RPMI8226 (cell line): Measurements from ENCODE around the gene SSH3.

ENCODE experiments used
- DNase-seq: peaks from one replicate; pipeline ENCODE4 v3.0.0-alpha.2; 2015

Gene SSH3

DNA sequence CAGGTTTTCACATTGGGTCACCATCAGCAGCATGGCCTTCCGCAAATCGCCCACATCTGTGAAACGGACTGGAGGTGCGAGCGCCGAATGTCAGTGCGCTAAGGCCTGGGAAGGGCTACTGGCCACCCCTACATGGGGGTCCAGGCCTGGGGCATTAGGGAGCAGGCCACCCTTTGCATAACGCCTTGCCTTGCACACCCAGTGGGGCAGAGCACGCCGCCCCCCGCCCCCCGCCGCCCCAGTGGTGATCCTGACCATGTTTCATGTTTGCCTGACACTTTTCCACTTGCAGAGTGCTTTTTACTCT, 34.4 kb upstream of the SSH3 start:
- DNase-seq, result no peak

- no peak for DNase-seq
Observed at GRCh38 chr11:67269401-67270255, 33.7 kb upstream of the SSH3 start.

DNA sequence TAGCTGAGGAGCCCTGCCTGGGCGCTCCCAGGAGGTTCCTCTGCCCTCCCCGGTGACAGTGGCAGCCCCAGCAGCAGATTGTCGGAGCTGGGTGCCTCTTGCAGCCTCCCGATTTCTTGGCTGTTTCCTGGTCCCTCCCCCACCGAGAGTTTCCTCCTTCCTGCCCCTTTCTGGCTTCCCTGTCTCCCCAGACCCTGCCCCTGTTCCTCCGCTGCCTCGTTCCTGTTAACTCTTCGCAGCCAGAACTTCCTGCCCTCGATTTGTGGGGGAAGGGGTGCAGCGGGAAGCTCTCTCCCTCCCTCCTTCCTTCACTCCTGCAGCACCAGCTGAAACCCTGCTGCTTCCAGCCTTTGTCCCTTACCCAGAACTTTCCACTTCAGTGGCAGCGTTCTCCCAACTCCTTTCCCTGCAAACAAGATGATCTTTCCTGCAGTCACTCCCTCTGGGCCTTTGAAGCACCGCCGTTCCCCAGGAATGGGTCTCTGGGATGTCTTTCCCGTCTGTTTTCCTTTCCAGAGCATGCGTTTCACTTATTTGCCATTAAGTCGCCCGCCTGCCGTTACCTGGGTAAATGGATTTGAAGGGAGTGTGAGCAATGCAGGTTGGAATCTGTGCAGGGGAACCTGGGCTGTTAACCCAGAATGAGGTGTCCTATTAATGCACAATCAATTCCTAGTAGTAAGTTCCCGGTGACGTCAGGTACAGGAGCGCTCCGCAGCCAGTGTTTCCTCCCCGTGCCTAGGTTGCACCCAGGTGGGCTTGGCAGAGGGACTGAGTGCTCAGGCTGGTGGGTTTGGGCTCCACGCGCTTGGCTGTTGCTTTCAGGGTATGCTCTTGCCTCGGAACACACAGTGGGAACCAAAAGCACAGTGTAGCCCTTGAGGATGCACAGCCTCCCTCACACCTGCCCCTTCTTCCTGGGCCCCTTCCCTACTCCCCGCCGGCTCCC, 32.8 kb upstream of the SSH3 start:
- DNase-seq, result no peak

- DNase-seq, result no peak
Observed at GRCh38 chr11:67271205-67271540, 32.2 kb upstream of the SSH3 start.

GRCh38 chr11:67271541-67272284, 31.6 kb upstream of the SSH3 start:
- DNase-seq, result no peak

- DNase-seq, result no peak
Observed at GRCh38 chr11:67272327-67273259, 30.7 kb upstream of the SSH3 start.

GRCh38 chr11:67273260-67273990, 29.9 kb upstream of the SSH3 start:
- no peak for DNase-seq

DNA sequence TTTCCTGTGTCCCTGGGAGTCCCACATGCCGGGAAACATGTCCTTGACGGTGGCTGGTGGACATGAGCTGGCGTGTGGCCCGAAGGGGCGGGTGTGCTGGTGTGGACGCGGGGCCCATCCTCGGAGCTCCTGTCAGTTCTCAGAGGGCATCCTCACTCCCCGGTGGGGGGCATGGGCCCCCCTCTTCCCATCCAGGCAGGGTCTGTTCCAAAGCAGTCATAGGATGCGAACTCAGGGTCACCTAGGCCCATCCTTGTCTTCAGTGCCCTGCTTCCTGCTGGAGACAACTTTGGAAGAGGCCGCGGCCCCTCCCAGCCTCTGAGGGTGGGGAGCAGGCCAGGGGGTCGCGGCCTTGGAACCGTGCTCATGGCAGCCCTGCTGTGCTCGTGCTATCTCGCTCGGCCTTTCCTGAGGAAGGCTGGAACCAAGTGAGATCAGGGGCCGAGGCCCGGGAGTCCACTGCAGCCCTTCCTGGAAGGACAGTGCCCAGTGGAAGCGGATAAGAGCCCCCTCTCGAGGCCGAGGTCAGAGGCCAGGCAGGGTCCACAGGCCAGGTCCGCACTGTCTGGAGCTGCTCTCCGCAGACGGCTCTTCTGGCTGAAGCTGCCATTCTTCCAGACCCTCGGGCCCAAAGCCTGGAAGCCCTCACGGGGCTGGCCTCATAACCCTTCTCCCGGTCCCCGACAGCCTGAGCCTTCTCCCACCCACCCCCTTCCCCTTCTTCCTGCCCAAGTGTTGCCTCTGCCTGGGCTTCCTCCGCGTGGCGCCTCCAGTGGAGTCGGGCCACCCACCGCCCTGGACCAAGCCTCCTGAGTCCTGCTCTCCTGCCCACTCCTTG, 28.3 kb upstream of the SSH3 start:
- no peak for DNase-seq

DNA sequence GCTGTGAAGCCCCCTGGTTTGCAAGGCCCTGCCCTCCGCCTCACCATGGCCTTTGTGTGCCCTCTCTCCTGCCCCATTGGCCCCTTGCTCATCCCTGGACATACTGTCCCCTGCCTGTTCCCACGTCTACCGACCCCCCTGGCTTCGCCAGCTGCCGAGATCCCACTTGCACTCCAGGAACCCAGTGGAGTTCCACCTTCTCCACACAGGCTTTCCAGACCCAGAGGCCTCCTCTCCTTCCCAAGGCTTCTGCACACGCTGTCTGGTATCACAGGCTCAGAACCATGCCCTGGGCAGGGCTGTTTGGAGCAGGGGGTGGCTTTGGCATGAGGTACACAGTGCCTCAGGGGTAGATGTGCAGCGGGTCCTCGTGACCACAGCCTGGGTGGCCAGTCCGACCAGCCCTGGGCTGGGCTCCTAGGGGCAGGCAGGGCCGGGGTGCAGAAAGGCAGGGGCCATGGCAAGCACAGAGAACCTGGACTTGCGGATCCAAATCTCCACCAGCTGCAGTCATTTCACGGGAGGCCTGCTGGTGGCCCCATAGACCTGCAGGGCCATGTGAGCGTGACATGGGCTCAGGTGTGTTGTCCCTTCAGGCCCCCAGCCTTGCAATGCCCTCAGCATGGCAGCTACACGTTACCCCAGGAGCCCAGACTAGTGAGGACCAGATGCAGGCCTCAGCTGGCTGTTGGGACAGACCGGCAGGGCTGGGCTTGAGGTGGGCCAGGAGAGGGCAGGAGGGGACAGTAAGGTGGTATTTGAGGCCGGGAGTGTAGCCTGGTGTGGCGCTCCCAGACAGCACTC, 27.5 kb upstream of the SSH3 start:
- no peak for DNase-seq

DNA sequence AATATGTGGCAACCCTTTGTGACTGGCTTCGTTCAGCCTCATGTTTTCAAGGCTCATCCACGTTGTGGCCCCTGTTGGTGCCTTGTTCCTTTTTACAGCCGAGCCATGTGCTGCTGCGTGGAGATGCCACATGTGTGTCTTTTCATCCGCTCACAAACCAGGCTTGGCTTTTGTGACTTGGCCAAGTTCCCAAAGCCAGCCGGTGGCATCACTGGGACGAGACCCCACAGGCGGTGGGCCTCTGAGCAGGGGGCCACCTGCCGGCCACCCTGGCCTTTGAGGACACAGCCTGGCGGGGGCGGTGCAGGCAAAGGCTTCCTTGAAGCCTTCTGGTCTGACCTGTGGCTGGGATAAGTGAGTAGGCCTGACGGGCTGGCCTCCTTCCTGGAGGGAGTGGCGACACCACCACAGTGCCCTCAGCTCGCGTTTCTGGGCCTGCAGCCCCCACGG, 26.5 kb upstream of the SSH3 start:
- DNase-seq, result peak; percentile 88

- peak; percentile 96 for DNase-seq
Observed at GRCh38 chr11:67277231-67277961, 25.9 kb upstream of the SSH3 start.

- DNase-seq, result no peak
Observed at GRCh38 chr11:67278135-67278938, 25.0 kb upstream of the SSH3 start.

- no peak for DNase-seq
Observed at GRCh38 chr11:67278939-67279588, 24.3 kb upstream of the SSH3 start.

DNA sequence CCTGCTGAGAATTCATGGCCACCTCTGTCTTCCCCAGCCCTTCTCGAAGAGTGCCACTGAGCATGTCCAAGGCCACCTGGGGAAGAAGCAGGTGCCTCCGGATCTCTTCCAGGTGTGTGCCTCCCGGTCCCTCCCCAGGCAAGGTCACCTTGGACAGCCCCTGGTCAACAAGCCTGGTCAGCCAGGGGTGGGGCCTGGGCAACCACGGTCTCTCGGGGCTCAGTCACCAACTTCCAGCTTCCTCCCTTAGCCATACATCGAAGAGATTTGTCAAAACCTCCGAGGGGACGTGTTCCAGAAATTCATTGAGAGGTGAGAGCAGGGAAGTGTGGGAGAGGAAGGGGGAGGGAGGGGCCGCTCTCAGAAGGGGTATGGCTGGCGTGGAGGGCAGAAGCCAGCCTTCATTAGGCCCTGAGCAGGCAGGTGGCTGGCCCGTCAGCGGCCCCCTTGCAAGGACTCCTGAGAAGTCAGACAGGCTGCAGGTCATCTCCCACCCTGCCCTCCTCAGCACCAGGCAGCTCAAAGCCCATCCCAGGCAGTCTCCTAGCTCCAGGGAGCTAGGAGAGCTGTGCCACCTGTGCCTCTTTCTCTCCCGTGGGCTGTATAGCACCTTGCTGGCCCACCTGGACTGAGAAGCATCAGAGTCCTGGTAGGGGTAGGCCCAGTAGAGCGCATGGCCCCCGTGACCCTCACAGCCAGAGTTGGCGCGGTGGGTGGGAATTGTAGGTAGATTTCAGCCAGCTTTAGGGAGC, 23.6 kb upstream of the SSH3 start:
- DNase-seq, result no peak

DNA sequence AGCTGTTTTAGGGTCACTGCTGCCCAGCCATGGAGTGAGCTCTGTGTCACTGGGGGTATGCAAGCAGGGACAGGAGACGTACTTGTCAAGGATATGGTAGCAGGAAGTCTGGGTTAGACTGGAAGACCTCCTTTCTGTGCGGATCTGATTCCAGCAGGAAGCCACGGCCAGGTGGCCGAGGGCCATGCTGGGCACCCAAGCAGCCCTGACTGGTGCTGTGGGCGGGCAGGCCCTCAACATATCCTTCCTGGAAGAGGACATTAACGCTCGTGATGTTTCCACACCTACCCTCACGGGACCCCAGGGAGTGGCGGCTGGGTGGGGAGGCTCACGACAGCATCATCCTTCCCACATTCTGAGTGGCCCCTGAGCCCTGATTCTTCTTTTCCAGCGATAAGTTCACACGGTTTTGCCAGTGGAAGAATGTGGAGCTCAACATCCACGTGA, 23.0 kb upstream of the SSH3 start:
- DNase-seq, result no peak

DNA sequence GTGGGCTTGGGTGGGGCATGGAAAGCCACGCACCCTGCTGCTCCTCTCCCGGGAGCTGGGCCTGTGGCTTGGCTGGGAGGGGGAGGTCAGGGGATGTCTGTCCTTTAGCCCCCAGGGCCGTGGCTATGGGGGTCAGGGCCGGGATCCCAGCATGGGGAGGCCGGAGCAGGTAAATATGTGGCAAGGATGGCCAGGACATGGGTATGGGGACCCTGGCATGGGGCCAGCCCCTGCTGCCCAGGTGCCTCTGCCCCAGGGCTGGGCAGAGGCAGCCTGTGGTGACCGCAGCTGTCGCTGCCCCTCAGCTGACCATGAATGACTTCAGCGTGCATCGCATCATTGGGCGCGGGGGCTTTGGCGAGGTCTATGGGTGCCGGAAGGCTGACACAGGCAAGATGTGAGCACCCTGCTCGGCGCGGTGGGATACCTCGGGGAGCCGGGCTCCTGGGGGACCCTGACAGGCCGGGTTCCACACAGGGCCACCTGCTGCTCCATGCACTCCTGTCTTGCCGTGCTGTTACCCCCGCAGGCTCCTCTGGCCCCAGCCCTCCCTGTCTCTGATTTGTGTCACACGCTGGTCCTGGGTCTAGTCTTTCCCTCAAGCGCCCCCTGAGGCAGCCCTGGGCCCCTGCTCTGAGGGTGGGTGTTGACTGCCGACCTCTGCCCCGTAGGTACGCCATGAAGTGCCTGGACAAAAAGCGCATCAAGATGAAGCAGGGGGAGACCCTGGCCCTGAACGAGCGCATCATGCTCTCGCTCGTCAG, 22.4 kb upstream of the SSH3 start:
- no peak for DNase-seq
